ENCODE data around the gene GRM8. TPM values are rescaled to one million over a fixed set of nuclear protein-coding genes. Genes with fewer than 3 reads are reported as not detected.
A peak's percentile ranks its signal among the peaks of the same experiment; 100 is the strongest.

Gene GRM8
- total and polyA plus RNA-seq, 10 of the 15 experiments (the other 5 are each of a cell fraction or from before 2014, with no cell fraction given) = 0.33 to 7.1 (median 0.45) TPM; not detected in 2

DNA sequence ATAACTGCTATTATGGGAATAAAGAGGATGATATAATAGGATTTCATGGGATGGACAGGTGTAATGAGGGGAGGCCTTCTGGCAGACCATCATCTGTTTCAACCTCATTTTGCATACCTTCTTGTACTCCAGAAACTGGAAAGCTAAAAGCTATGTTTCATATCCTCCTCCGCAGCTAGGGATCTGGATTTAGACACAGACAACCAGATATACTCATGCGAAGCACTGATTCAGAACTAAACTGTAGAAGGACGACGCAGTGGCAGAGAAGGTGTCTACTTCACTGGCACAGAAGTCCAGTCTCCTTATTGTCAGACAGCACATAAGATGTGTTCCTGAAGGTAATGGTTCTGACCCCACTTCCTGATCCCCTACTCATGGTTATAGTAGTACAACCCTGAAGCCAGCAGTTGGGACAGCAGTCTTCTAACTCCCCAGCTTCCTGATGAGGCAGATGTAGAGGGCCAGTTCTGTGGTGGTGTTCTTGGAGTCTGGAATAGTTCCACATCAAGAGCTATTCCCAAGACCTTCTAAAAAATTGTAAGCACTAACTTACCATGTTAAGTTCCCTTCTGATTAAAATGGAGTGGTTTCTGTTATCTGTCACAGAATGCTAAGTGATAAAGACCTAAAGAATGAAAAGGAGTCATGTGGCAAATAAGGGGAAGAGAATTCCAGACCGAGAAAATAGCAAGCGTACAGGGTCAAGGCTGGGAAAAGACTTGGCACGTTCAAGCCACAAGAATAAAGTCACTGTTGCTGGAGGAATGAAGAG lies 550.3 kb downstream of the GRM8 start (continued):
- TF ChIP-seq, protein P1, sequence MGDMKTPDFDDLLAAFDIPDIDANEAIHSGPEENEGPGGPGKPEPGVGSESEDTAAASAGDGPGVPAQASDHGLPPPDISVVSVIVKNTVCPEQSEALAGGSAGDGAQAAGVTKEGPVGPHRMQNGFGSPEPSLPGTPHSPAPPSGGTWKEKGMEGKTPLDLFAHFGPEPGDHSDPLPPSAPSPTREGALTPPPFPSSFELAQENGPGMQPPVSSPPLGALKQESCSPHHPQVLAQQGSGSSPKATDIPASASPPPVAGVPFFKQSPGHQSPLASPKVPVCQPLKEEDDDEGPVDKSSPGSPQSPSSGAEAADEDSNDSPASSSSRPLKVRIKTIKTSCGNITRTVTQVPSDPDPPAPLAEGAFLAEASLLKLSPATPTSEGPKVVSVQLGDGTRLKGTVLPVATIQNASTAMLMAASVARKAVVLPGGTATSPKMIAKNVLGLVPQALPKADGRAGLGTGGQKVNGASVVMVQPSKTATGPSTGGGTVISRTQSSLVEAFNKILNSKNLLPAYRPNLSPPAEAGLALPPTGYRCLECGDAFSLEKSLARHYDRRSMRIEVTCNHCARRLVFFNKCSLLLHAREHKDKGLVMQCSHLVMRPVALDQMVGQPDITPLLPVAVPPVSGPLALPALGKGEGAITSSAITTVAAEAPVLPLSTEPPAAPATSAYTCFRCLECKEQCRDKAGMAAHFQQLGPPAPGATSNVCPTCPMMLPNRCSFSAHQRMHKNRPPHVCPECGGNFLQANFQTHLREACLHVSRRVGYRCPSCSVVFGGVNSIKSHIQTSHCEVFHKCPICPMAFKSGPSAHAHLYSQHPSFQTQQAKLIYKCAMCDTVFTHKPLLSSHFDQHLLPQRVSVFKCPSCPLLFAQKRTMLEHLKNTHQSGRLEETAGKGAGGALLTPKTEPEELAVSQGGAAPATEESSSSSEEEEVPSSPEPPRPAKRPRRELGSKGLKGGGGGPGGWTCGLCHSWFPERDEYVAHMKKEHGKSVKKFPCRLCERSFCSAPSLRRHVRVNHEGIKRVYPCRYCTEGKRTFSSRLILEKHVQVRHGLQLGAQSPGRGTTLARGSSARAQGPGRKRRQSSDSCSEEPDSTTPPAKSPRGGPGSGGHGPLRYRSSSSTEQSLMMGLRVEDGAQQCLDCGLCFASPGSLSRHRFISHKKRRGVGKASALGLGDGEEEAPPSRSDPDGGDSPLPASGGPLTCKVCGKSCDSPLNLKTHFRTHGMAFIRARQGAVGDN (IDR thresholded peaks at IDR 0.05) = peak; percentile 42; the same call in 1 of the 2 replicates
- TF ChIP-seq NFYB (IDR thresholded peaks at IDR 0.05; ENCODE audit: insufficient read depth, low read depth, low read length) (no peak), MYB (IDR thresholded peaks at IDR 0.05; ENCODE audit: borderline replicate concordance, low read depth, low read length) (no peak), ETV6 (conservative IDR thresholded peaks at IDR 0.05 in 1 of 2, IDR thresholded peaks at IDR 0.05 in 1 of 2; ENCODE audit: borderline replicate concordance in 1 of 2, low read depth in 1 of 2) (peak in 1 of 2 experiments; percentile 17; a peak in 1 of 4 replicates), CEBPB (IDR thresholded peaks at IDR 0.05; ENCODE audit: borderline replicate concordance in 1 of 2, low read depth in 2 of 2, low read length in 2 of 2) (no peak), DPF2 (IDR thresholded peaks at IDR 0.05) (peak; percentile 33; the same call in 1 of the 2 replicates), PAX8 (IDR thresholded peaks at IDR 0.05) (no peak), RELA (IDR thresholded peaks at IDR 0.05; ENCODE audit: borderline replicate concordance, partially characterized antibody) (no peak), LARP7 (IDR thresholded peaks at IDR 0.05) (0 out of 2 replicates have a peak, but pooled peaks have one; percentile 31), HDAC6 (IDR thresholded peaks at IDR 0.05; ENCODE audit: unreplicated experiment) (no peak), FOS (IDR thresholded peaks at IDR 0.05; ENCODE audit: borderline replicate concordance, extremely low read depth, insufficient read length) (no peak), GABPA (IDR thresholded peaks at IDR 0.05; ENCODE audit: low read depth) (peak; percentile 52; the same call in 1 of the 2 replicates), SMAD1 (IDR thresholded peaks at IDR 0.05; ENCODE audit: low read depth, partially characterized antibody) (no peak), YBX1 (IDR thresholded peaks at IDR 0.05) (no peak), ZBED1 (IDR thresholded peaks at IDR 0.05; ENCODE audit: borderline replicate concordance) (peak; percentile 72; the same call in 1 of the 2 replicates), EGR1 (IDR thresholded peaks at IDR 0.05; ENCODE audit: borderline replicate concordance in 1 of 2, low read depth in 2 of 2, low read length in 2 of 2) (peak in 1 of 2 experiments; percentile 60; a peak in 1 of 3 replicates)
- TF ChIP-seq, protein P2, sequence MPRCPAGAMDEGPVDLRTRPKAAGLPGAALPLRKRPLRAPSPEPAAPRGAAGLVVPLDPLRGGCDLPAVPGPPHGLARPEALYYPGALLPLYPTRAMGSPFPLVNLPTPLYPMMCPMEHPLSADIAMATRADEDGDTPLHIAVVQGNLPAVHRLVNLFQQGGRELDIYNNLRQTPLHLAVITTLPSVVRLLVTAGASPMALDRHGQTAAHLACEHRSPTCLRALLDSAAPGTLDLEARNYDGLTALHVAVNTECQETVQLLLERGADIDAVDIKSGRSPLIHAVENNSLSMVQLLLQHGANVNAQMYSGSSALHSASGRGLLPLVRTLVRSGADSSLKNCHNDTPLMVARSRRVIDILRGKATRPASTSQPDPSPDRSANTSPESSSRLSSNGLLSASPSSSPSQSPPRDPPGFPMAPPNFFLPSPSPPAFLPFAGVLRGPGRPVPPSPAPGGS (IDR thresholded peaks at IDR 0.05; ENCODE audit: borderline replicate concordance, insufficient read depth, low read depth, low read length, poor library complexity, severe bottlenecking) = no peak
- TF ChIP-seq, protein P3, sequence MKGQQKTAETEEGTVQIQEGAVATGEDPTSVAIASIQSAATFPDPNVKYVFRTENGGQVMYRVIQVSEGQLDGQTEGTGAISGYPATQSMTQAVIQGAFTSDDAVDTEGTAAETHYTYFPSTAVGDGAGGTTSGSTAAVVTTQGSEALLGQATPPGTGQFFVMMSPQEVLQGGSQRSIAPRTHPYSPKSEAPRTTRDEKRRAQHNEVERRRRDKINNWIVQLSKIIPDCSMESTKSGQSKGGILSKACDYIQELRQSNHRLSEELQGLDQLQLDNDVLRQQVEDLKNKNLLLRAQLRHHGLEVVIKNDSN (IDR thresholded peaks at IDR 0.05; ENCODE audit: borderline replicate concordance, extremely low read length, insufficient read depth, low read depth, low read length) = no peak
- TF ChIP-seq, protein P4, sequence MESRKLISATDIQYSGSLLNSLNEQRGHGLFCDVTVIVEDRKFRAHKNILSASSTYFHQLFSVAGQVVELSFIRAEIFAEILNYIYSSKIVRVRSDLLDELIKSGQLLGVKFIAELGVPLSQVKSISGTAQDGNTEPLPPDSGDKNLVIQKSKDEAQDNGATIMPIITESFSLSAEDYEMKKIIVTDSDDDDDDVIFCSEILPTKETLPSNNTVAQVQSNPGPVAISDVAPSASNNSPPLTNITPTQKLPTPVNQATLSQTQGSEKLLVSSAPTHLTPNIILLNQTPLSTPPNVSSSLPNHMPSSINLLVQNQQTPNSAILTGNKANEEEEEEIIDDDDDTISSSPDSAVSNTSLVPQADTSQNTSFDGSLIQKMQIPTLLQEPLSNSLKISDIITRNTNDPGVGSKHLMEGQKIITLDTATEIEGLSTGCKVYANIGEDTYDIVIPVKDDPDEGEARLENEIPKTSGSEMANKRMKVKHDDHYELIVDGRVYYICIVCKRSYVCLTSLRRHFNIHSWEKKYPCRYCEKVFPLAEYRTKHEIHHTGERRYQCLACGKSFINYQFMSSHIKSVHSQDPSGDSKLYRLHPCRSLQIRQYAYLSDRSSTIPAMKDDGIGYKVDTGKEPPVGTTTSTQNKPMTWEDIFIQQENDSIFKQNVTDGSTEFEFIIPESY (IDR thresholded peaks at IDR 0.05) = no peak

Data from GM12878 (cell line).